Smooth muscle cell (in vitro differentiated cells): ENCODE results near the gene GPR107. TPM values are rescaled to one million over a fixed set of nuclear protein-coding genes. Genes with fewer than 3 reads are reported as not detected.

Source experiments
- DNase-seq: peaks from one replicate; lab custom pipeline; 2025; ENCODE audit not compliant: unreplicated experiment; lab: John Stamatoyannopoulos, UW
- H2AFZ ChIP-seq: fragments of 200-600 bp; sonication (generic); 2 replicates; pipeline ENCODE4 v1.6.0; 2016; ENCODE audit warnings: antibody characterized with exemption, low read depth, mild to moderate bottlenecking
- H3F3A ChIP-seq: fragments of 200-600 bp; sonication (generic); 2 replicates; pipeline ENCODE4 v1.6.0; 2017; ENCODE audit warnings: antibody characterized with exemption, low read depth
- H3K27ac ChIP-seq: fragments of 200-600 bp; sonication (generic); 2 replicates; pipeline ENCODE4 v1.5.1; 2016; ENCODE audit warnings: low read depth, mild to moderate bottlenecking
- H3K27me3 ChIP-seq: fragments of 200-600 bp; sonication (generic); 2 replicates; pipeline ENCODE4 v1.6.1; 2016; ENCODE audit warnings: low read depth, mild to moderate bottlenecking
- H3K36me3 ChIP-seq: fragments of 200-600 bp; sonication (generic); 2 replicates; pipeline ENCODE4 v1.5.1; 2016; ENCODE audit warnings: low read depth
- H3K4me1 ChIP-seq: fragments of 200-600 bp; sonication (generic); 2 replicates; pipeline ENCODE4 v1.5.1; 2016; ENCODE audit warnings: low read depth
- H3K4me2 ChIP-seq: fragments of 200-600 bp; sonication (generic); 2 replicates; pipeline ENCODE4 v1.6.0; 2016; ENCODE audit warnings: mild to moderate bottlenecking
- H3K4me3 ChIP-seq: fragments of 200-600 bp; sonication (generic); 2 replicates; pipeline ENCODE4 v1.5.1; 2016; ENCODE audit warnings: mild to moderate bottlenecking
- H3K79me2 ChIP-seq: fragments of 200-600 bp; sonication (generic); 2 replicates; pipeline ENCODE4 v1.6.0; 2016; ENCODE audit warnings: low read depth, mild to moderate bottlenecking
- H3K9ac ChIP-seq: fragments of 200-600 bp; sonication (generic); 2 replicates; pipeline ENCODE4 v1.6.0; 2016; ENCODE audit warnings: low read depth
- H3K9me3 ChIP-seq: fragments of 200-600 bp; sonication (generic); replicated peaks from 2 replicates; pipeline ENCODE4 v1.5.1; 2016; ENCODE audit warnings: low read depth
- H4K20me1 ChIP-seq: fragments of 200-600 bp; sonication (generic); 2 replicates; pipeline ENCODE4 v1.6.0; 2016; ENCODE audit warnings: low read depth
- whole genome bisulfite sequencing: methylation state at CpG from one replicate; pipeline ENCODE4 v1.1.7; 2016; ENCODE audit warnings: low lambda C conversion rate; 5-methylcytosine and 5-hydroxymethylcytosine counted together
- polyA plus RNA-seq: library from polyadenylated mRNA; unstranded; fragments of >200 nt; fragmentation: Nextera tagmentation; extraction: Ambion mirVana; gene quantifications from 2 replicates; pipeline ENCODE4 v1.2.1, GENCODE V29; 2016
- total RNA-seq: library from RNA; depleted of rRNA; stranded (reverse); fragments of >200 nt; gene quantifications from 2 replicates; pipeline ENCODE4 v1.2.3, GENCODE V29; 2014
- TF ChIP-seq, protein P1 (sequence below): fragments of 200-600 bp; sonication (generic); IDR thresholded peaks from 2 replicates; pipeline ENCODE4 v1.5.1; 2017; ENCODE audit warnings: borderline replicate concordance, mild to moderate bottlenecking, antibody characterized with exemption; ENCODE audit not compliant: insufficient read depth, poor library complexity, severe bottlenecking

The GPR107 gene
- total and polyA plus RNA-seq, 2 experiments from 2014 or later, result 16.2 to 42.7 TPM

DNA sequence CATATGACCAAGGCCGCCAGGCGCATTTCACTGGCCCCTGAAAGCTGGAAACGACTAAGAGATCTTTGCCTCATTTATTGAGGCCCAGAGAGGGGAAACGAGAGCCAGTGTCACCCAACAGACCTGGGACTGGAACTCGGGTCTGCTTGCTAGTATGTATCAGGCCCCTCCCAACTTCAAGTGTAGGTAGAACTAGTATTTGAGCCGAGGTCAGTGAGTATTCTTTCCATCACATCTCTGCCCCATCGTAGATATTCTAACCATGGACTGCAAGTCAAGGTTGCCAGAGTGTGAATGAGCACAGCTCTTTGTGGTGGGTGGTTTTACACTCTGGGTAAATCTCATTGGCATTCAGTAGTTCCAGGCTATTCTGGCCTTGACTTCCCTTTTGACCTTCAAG, 42.2 kb downstream of the GPR107 start:
- Histone ChIP-seq H3K4me3 (no peak overlapping the region), H3K27me3 (no peaks in the 10 kb centered on the region), H3K79me2 (no peaks in the 10 kb centered on the region), H3F3A (no peaks in the 10 kb centered on the region), H2AFZ (no peak overlapping the region), H3K9me3 (no peaks in the 10 kb centered on the region), H4K20me1 (peaks cover 6% of the 10 kb centered on the region), H3K27ac (no peak overlapping the region), H3K9ac (no peak overlapping the region), H3K36me3 (peaks cover 12% of the 10 kb centered on the region), H3K4me1 (no peaks in the 10 kb centered on the region), H3K4me2 (no peak overlapping the region)
- WGBS, result 92% methylated on average over 7 of the region's 7 CpGs
- DNase-seq, result no peak
- TF ChIP-seq, protein P1, sequence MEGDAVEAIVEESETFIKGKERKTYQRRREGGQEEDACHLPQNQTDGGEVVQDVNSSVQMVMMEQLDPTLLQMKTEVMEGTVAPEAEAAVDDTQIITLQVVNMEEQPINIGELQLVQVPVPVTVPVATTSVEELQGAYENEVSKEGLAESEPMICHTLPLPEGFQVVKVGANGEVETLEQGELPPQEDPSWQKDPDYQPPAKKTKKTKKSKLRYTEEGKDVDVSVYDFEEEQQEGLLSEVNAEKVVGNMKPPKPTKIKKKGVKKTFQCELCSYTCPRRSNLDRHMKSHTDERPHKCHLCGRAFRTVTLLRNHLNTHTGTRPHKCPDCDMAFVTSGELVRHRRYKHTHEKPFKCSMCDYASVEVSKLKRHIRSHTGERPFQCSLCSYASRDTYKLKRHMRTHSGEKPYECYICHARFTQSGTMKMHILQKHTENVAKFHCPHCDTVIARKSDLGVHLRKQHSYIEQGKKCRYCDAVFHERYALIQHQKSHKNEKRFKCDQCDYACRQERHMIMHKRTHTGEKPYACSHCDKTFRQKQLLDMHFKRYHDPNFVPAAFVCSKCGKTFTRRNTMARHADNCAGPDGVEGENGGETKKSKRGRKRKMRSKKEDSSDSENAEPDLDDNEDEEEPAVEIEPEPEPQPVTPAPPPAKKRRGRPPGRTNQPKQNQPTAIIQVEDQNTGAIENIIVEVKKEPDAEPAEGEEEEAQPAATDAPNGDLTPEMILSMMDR, result no peak

DNA sequence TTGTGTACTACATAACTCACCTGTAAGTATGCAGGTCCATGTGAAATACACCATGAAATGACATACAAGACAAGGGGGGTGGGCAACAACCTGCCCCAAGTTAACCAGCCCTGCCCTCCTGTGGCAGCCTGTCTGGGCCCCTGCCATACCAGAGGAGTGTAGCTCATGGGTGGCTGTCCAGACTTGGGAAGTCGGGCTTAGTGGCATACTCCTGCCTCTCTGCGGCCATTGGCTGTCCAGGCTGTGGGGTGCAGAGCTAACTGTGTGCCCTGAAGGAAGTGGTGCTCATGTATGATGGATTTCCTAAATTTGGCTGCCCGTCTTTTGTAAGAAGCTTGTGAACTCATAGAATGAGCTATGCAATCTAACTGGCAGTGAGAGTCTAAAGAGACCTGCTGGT, 47.0 kb downstream of the GPR107 start:
- H3K4me1 ChIP-seq, result no peaks in the 10 kb centered on the region
- WGBS, result 98% methylated on average over 3 of the region's 3 CpGs
- no peaks in the 10 kb centered on the region for H3K79me2 ChIP-seq
- TF ChIP-seq, protein P1, result no peak
- no peak overlapping the region for H3K4me3 ChIP-seq
- peaks cover 16% of the 10 kb centered on the region for H4K20me1 ChIP-seq
- H3K27ac ChIP-seq, result no peak overlapping the region
- H3K9me3 ChIP-seq, result no peaks in the 10 kb centered on the region
- H3K9ac ChIP-seq, result no peak overlapping the region
- no peaks in the 10 kb centered on the region for H3K27me3 ChIP-seq
- H3K36me3 ChIP-seq, result peaks cover 5% of the 10 kb centered on the region
- H3F3A ChIP-seq, result peaks cover 4% of the 10 kb centered on the region
- no peak overlapping the region for H3K4me2 ChIP-seq
- no peak overlapping the region for H2AFZ ChIP-seq
- DNase-seq, result no peak

DNA sequence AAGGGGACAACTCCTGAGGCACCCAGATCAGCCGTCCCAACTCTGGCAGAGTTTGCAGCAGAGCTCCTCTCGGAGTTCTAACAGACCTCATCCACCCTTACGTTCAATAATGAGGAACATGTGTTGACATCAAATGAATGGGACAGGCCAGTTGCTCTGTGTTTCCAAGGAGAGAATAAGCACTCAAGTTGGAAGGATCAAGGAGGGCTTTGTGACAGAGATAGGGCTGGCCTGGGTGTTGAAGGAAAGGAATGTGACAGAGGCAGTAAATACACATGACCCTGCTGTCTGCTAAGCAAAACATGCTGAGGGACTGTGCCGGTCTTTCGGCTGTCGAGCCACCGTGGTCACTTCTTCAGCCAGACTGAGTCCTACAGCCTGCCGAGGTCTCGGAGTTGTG, 48.2 kb downstream of the GPR107 start:
- Histone ChIP-seq H2AFZ (no peak overlapping the region), H3F3A (peaks cover 8% of the 10 kb centered on the region), H3K27me3 (no peaks in the 10 kb centered on the region), H3K4me2 (no peak overlapping the region), H3K4me1 (no peaks in the 10 kb centered on the region), H3K9me3 (no peaks in the 10 kb centered on the region), H3K4me3 (no peak overlapping the region), H3K36me3 (peaks cover 5% of the 10 kb centered on the region), H4K20me1 (peaks cover 20% of the 10 kb centered on the region), H3K27ac (no peak overlapping the region), H3K79me2 (no peaks in the 10 kb centered on the region), H3K9ac (peak overlapping the region; percentile 4)
- TF ChIP-seq, protein P1, result no peak
- 33% methylated on average over 9 of the region's 9 CpGs for WGBS
- DNase-seq, result no peak

DNA sequence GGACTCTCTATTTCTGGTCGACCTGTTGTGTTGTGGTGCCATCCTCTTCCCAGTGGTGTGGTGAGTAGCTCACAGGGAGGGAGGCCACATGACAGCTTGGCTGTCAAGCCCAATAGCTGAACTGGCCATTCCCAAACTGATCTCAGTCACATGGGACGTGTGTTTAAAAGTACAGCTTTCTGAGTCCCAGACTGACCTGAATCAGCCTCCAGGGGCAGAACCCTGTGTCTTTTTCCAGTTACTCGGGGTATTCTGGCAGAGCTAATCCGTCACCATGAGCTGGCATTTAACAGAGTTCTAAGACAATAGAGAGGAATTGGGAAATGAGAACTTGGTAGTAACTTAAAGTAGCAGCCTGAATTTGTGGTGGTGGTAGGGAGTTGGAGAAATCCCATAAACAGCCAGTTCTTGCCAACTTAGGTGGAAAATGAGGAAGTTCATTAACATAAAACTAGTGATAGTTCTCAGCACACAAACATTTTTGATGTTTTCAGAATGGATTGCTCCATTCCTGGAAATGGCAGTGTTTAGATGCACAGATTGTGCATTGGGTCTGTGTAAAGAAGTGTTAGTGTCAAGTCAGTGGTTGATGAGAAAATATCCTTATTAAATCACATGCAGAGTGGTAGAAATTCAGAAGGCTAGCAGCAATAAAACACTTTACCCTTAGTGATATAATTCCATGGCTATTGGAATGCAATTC, 50.9 kb downstream of the GPR107 start:
- 88% methylated on average over 4 of the region's 4 CpGs for WGBS
- Histone ChIP-seq H3K27ac (no peak overlapping the region), H3K9ac (no peak overlapping the region), H3K36me3 (peaks cover 5% of the 10 kb centered on the region), H3K4me1 (no peaks in the 10 kb centered on the region), H3K4me2 (no peak overlapping the region), H3K27me3 (no peaks in the 10 kb centered on the region), H3K79me2 (no peaks in the 10 kb centered on the region), H3K4me3 (no peak overlapping the region), H3F3A (peaks cover 8% of the 10 kb centered on the region), H2AFZ (no peak overlapping the region), H4K20me1 (peaks cover 35% of the 10 kb centered on the region), H3K9me3 (no peaks in the 10 kb centered on the region)
- TF ChIP-seq, protein P1, result no peak
- no peak for DNase-seq
